ENCODE results near the gene CDC25C. TPM values are rescaled to one million over a fixed set of nuclear protein-coding genes. Genes with fewer than 3 reads are reported as not detected.
"Not testable (repeated sequence)": the region's sequence is repeated elsewhere in the genome, so short reads cannot be mapped to it uniquely, and the experiment has no call there.

The CDC25C gene
- total RNA-seq, 2 donors from 2014 or later: 0.14 to 3.2 TPM

- WGBS: 4% methylated on average over 10 of the region's 12 CpGs
- intact Hi-C loops (cut with DNase I): loop anchor here (10.0 kb wide), 1 partner anchor 116 kb away; the partner anchor contains the start of gene CDC23
Observed at GRCh38 chr5:138330813-138331448, 673 bp downstream of the CDC25C start.

GRCh38 chr5:138318211-138318610 lies 13.4 kb downstream of the CDC25C start:
- 92% methylated on average over 4 of the region's 4 CpGs for WGBS
- intact Hi-C loops (cut with DNase I); H3K4me1 ChIP-seq (replicated peaks); DNase-seq (ENCODE audit: low spot score); H3K36me3 ChIP-seq; H3K9me3 ChIP-seq; H3K27me3 ChIP-seq (replicated peaks; ENCODE audit: insufficient read depth); H3K27ac ChIP-seq; H3K4me3 ChIP-seq: not testable (repeated sequence)

More at GRCh38 chr5:138330813-138331448, 673 bp downstream of the CDC25C start:
- no peaks in the 10 kb centered on the region for H3K9me3 ChIP-seq
- no peaks in the 10 kb centered on the region for H3K36me3 ChIP-seq
- no peaks in the 10 kb centered on the region for H3K4me1 ChIP-seq (replicated peaks)
- TF ChIP-seq POLR2A (IDR thresholded peaks at IDR 0.05) (no peak), POLR2AphosphoS5 (IDR thresholded peaks at IDR 0.05) (no peak), CTCF (IDR thresholded peaks at IDR 0.05) (no peak)
- no peaks in the 10 kb centered on the region for H3K27me3 ChIP-seq (replicated peaks; ENCODE audit: insufficient read depth)
- no peak overlapping the region for H3K27ac ChIP-seq
- peak overlapping the region; percentile 19 to 39 for H3K4me3 ChIP-seq
- DNase-seq (ENCODE audit: low spot score): no peak

GRCh38 chr5:138316355-138316754 lies 15.2 kb downstream of the CDC25C start:
- Histone ChIP-seq H3K36me3 (no peaks in the 10 kb centered on the region), H3K4me1 (replicated peaks) (no peaks in the 10 kb centered on the region), H3K27me3 (replicated peaks; ENCODE audit: insufficient read depth) (no peaks in the 10 kb centered on the region), H3K9me3 (no peaks in the 10 kb centered on the region), H3K4me3 (no peak overlapping the region), H3K27ac (no peak overlapping the region)
- whole genome bisulfite sequencing: 77% methylated on average over 3 of the region's 3 CpGs
- intact Hi-C loops (cut with DNase I): no loop called here
- no peak for TF ChIP-seq POLR2AphosphoS5 (IDR thresholded peaks at IDR 0.05)
- no peak for TF ChIP-seq CTCF (IDR thresholded peaks at IDR 0.05)
- TF ChIP-seq POLR2A (IDR thresholded peaks at IDR 0.05): no peak
- DNase-seq (ENCODE audit: low spot score): no peak

- Histone ChIP-seq H3K9me3 (no peaks in the 10 kb centered on the region), H3K4me1 (replicated peaks) (no peaks in the 10 kb centered on the region), H3K4me3 (no peak overlapping the region), H3K27me3 (replicated peaks; ENCODE audit: insufficient read depth) (no peaks in the 10 kb centered on the region), H3K27ac (no peak overlapping the region), H3K36me3 (no peaks in the 10 kb centered on the region)
- 93% methylated on average over 7 of the region's 7 CpGs for WGBS
- intact Hi-C loops (cut with DNase I): no loop called here
- no peak for DNase-seq (ENCODE audit: low spot score)
- TF ChIP-seq CTCF (IDR thresholded peaks at IDR 0.05) (no peak), POLR2A (IDR thresholded peaks at IDR 0.05) (no peak), POLR2AphosphoS5 (IDR thresholded peaks at IDR 0.05) (no peak)
Observed at GRCh38 chr5:138315751-138316278, 15.8 kb downstream of the CDC25C start.

GRCh38 chr5:138305797-138306196 lies 25.8 kb downstream of the CDC25C start:
- H3K36me3 ChIP-seq: no peaks in the 10 kb centered on the region
- 32% methylated on average over 1 of the region's 1 CpG for WGBS
- H3K4me1 ChIP-seq (replicated peaks): no peaks in the 10 kb centered on the region
- DNase-seq (ENCODE audit: low spot score): peak; percentile 84
- H3K4me3 ChIP-seq: no peak overlapping the region
- H3K27me3 ChIP-seq (replicated peaks; ENCODE audit: insufficient read depth): no peaks in the 10 kb centered on the region
- TF ChIP-seq POLR2A (IDR thresholded peaks at IDR 0.05) (no peak), CTCF (IDR thresholded peaks at IDR 0.05) (no peak), POLR2AphosphoS5 (IDR thresholded peaks at IDR 0.05) (peak; percentile 62)
- intact Hi-C loops (cut with DNase I): no loop called here
- H3K27ac ChIP-seq: no peak overlapping the region
- no peaks in the 10 kb centered on the region for H3K9me3 ChIP-seq

Data from prostate gland (tissue), 2 donors.